NCI-H526 (cell line): Measurements from ENCODE around the gene GLA.

Experiments used
- DNase-seq, 2 experiments: peaks; one replicate each; lab custom pipeline; 2025; lab: John Stamatoyannopoulos, UW

GLA gene

GRCh38 chrX:101357166-101357795 is 50.4 kb downstream of the GLA start:
- peak in 1 of 2 experiments; percentile 13 for DNase-seq

- no peak for DNase-seq
Observed at GRCh38 chrX:101349193-101349562, 58.5 kb downstream of the GLA start.

GRCh38 chrX:101348452-101349192 is 59.1 kb downstream of the GLA start, which contains the start of gene TIMM8A:
TSS of gene TIMM8A (minus strand) at chrX:101348742. CDS start at chrX:101348664, 78 bp downstream.
- peak; percentile 58 to 87 for DNase-seq

- peak in 1 of 2 experiments; percentile 36 for DNase-seq
Observed at GRCh38 chrX:101347859-101348451, 59.8 kb downstream of the GLA start.
